Measurements from ENCODE around the gene UBN2. TPM values are rescaled to one million over a fixed set of nuclear protein-coding genes. Genes with fewer than 3 reads are reported as not detected.
"Not testable (repeated sequence)": the region's sequence is repeated elsewhere in the genome, so short reads cannot be mapped to it uniquely, and the experiment has no call there.

UBN2 gene
- total RNA-seq, 1 donor from 2014 or later: 4.0 TPM

- no peak for DNase-seq (ENCODE audit: low read depth in 2 of 2)
Observed at GRCh38 chr7:139294951-139295575, 64.0 kb downstream of the UBN2 start.

- DNase-seq (ENCODE audit: low read depth in 2 of 2): no peak
Observed at GRCh38 chr7:139297795-139298194, 66.8 kb downstream of the UBN2 start.

- DNase-seq (ENCODE audit: low read depth in 2 of 2): no peak
Observed at GRCh38 chr7:139299296-139299695, 68.3 kb downstream of the UBN2 start.

GRCh38 chr7:139300390-139300789 lies 69.4 kb downstream of the UBN2 start:
- DNase-seq (ENCODE audit: low read depth in 2 of 2): no peak

- DNase-seq (ENCODE audit: low read depth in 2 of 2): no peak
Observed at GRCh38 chr7:139304517-139304916, 73.5 kb downstream of the UBN2 start.

GRCh38 chr7:139317939-139318505 lies 87.0 kb downstream of the UBN2 start:
- DNase-seq (ENCODE audit: low read depth in 2 of 2): no peak

- peak; percentile 24 to 28 for DNase-seq (ENCODE audit: low read depth in 2 of 2)
Observed at GRCh38 chr7:139321071-139321745, 90.2 kb downstream of the UBN2 start.

GRCh38 chr7:139324709-139325108 lies 93.7 kb downstream of the UBN2 start:
- not testable (repeated sequence) for DNase-seq (ENCODE audit: low read depth in 2 of 2)

GRCh38 chr7:139328375-139328774 lies 97.3 kb downstream of the UBN2 start:
- peak in 1 of 2 donors; percentile 49 for DNase-seq (ENCODE audit: low read depth in 2 of 2)

- no peak for DNase-seq (ENCODE audit: low read depth in 2 of 2)
Observed at GRCh38 chr7:139329119-139329518, 98.1 kb downstream of the UBN2 start.

GRCh38 chr7:139330333-139331030 lies 99.4 kb downstream of the UBN2 start:
- DNase-seq (ENCODE audit: low read depth in 2 of 2): no peak

- no peak for DNase-seq (ENCODE audit: low read depth in 2 of 2)
Observed at GRCh38 chr7:139332697-139333359, 101.8 kb downstream of the UBN2 start.

- not testable (repeated sequence) for DNase-seq (ENCODE audit: low read depth in 2 of 2)
Observed at GRCh38 chr7:139333443-139333842, 102.4 kb downstream of the UBN2 start.

GRCh38 chr7:139334399-139335150 lies 103.5 kb downstream of the UBN2 start:
- no peak for DNase-seq (ENCODE audit: low read depth in 2 of 2)

GRCh38 chr7:139339025-139339424 lies 108.0 kb downstream of the UBN2 start:
- no peak for DNase-seq (ENCODE audit: low read depth in 2 of 2)

GRCh38 chr7:139339698-139340036 lies 108.6 kb downstream of the UBN2 start:
- DNase-seq (ENCODE audit: low read depth in 2 of 2): no peak

- peak; percentile 99 to 100 for DNase-seq (ENCODE audit: low read depth in 2 of 2)
Observed at GRCh38 chr7:139340037-139340807, 109.2 kb downstream of the UBN2 start.

GRCh38 chr7:139340808-139341057 lies 109.7 kb downstream of the UBN2 start:
- no peak for DNase-seq (ENCODE audit: low read depth in 2 of 2)

- peak; percentile 96 to 98 for DNase-seq (ENCODE audit: low read depth in 2 of 2)
Observed at GRCh38 chr7:139341058-139341775, 110.2 kb downstream of the UBN2 start, which contains the start of gene FMC1. FMC1 (plus strand) TSS chr7:139341337; CDS start chr7:139341385, 48 bp downstream.

- DNase-seq (ENCODE audit: low read depth in 2 of 2): no peak
Observed at GRCh38 chr7:139341776-139342226, 110.8 kb downstream of the UBN2 start.

Measured in lung microvascular endothelial cell (primary cell).